GM19438 (cell line): Measurements from ENCODE around the gene FGF9.

Experiments
- ATAC-seq: cut with Tn5 transposase; IDR thresholded peaks from one replicate; pipeline ENCODE4 v1.9.1; 2021; ENCODE audit warnings: low read depth; ENCODE audit not compliant: unreplicated experiment

FGF9 gene

DNA sequence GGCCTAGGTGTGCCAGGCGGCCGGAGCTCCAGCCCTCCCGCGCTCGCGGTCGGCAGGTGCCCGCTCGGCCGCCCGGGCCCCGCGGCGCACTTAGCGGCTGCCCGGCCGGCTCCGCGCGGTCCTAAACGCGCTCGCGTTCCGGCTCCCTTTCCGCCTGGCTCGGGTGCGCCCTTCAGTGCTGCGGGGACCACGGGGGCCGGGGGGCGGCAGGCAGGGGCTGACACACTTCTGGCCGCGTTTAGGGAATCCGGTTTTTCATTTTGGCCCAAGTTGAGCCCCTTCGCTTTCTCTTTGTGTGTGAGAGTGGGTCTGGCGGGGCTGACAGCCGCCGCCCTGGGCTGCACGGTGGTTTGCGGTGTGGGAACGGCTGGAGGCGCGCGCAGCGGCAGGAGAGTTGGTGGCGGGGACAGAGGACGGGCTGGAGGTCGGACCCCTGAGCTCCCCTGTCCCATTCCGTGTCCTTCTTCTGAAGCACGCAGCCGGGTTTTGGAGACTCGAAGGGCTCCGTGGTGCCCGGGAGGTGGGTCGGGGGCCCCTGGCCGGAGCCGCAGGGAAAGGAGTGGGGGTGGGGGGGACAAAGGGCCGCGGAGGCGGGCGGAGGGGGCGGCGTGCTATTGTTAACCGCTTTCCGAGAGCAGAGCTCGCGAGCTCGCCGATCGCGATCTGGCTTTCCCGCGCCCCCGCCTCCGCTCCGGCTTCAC is 3.1 kb downstream of the FGF9 start:
- ATAC-seq = peak; percentile 15

- ATAC-seq = no peak
These were observed 3.7 kb downstream of the FGF9 start for GRCh38 chr13:21674490-21675009.

DNA sequence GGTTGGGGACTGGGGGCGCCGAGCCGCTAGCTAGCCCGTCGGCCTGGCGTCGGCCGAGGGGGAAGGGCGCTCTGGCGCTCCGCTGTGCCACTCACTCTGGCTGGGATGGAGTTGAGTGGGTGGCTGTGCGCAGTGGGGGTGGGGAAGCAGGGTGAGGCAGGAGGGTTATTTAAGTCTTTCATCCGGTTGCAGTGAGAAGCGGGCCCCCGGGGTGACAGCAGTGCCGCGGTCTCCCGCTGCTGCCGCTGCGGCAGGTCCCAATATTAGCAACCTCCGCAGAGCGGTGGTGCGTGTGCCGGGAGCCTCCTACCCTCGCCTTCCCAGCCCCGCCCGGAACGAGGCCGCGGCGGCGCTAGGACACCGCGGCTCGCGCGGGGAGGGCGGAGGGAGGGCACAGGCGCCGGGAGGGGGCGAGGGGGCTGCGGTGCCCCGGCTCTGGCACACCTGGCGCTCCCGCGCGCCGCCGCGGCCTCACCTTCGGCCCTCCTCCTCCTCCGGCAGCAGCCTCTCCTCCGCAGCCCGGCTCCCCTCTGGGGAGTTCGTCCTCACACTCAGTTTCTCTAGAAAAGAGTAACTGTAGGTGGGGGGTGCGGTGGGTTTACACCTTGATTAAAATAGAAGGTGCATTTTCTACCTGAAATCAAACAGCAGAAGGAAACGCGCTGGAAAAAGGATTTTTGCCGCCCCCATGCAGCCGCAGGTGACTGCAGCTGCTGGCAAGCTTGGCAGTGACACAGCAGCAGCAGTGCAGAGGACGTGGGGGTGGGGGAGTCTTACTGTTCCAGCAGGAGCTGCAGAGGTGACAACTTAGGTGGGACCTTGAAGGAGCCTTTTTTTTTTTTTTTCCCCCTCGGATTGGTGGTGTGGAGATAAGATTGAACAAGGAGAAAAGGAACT is 4.5 kb downstream of the FGF9 start:
- ATAC-seq = no peak

- no peak for ATAC-seq
These were observed 5.7 kb downstream of the FGF9 start for GRCh38 chr13:21676611-21677021.

DNA sequence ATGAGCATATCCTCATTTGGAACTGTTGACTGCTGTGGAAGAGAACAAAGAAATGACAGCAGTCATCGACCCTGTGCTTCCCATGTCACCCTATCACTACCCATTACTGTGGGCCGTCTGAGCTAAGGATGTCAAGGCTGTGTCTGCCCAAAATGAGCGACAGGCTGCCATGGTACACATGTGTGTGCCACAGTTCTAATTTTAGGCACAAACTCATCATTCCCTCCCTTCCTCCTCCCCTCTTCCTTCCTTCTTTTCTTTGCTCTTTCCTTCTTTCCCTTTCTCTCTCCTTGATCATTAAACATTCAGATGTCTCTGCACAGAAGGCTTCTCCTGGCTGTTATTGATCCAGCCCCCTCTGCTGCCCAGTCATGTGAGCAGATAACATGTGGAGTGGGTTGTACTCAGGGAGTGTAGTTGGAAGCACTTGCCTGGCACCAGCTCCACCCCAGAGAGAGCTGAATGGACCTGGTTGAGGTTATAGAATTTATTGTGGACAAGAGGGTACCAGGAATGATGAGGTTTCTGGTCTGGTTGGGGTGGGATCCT is 6.3 kb downstream of the FGF9 start:
- no peak for ATAC-seq

GRCh38 chr13:21683034-21683733 is 12.3 kb downstream of the FGF9 start:
- no peak for ATAC-seq

- no peak for ATAC-seq
These were observed 13.7 kb downstream of the FGF9 start for GRCh38 chr13:21684576-21684975.

DNA sequence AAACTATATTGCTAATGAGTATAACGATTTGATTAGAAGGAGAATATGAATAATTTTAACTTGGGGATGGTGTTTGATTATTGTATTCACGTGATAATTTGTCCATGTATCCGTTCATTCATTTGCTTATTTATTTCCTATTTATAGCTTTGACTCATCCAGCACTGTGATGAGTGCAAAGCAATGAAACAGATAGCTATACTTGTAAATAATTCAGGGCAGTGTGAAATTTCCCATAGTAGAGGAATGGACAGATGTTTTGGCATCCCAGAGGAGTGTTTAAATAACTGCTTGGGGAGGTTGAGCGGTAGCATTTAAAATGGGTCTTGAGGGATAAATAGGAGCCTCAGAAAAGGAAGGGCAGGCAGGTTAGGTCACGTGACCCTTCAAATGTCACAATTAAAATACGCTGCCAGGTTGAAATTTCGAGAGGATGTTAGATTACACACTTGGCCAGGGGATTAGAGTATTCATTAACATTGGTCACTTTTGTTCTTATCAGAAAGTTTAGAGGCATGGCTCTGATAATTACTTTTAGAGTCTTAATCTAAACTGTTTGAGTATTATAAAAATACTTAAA is 14.7 kb downstream of the FGF9 start:
- ATAC-seq = no peak

- ATAC-seq = peak; percentile 96
These were observed 16.0 kb downstream of the FGF9 start for GRCh38 chr13:21686751-21687391.

DNA sequence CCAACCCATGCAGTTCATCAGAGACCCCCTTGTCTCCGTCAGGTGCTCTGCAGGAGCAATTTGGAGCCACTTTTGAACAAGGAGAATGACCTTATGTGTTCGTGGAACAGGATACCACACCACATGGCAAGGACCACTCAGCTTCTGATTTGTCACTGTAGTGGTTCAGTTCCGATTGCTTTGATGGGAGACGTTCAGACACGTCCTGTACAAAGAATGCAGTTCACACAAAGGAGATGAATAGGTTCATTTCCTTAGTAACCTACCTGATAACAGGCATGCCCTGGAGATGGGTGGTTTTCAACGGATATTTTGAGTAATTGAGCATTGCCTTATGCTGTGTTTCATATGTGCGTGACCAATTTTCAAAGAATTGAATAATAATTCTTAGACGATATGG is 17.2 kb downstream of the FGF9 start:
- no peak for ATAC-seq

DNA sequence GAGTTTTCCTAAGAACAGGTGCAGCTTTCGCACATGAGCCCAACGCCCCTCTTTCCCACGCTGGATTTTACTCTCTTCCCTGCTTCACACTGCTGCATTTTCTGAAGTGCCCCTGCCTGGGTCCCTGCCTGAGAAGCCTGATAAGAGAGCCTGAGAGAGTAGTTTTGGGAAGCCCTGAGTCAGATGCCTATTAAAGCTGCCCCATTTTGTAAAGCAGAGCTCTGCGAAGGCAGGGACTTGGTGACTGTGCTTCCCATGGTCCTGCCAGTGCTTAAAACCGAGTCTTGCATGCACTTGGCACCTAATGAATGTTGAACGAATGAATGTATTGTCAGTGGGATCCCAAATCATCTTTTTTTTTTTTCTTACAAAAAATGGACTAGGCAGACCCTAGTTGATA is 18.2 kb downstream of the FGF9 start:
- no peak for ATAC-seq

- ATAC-seq = no peak
These were observed 20.1 kb downstream of the FGF9 start for GRCh38 chr13:21690955-21691354.

DNA sequence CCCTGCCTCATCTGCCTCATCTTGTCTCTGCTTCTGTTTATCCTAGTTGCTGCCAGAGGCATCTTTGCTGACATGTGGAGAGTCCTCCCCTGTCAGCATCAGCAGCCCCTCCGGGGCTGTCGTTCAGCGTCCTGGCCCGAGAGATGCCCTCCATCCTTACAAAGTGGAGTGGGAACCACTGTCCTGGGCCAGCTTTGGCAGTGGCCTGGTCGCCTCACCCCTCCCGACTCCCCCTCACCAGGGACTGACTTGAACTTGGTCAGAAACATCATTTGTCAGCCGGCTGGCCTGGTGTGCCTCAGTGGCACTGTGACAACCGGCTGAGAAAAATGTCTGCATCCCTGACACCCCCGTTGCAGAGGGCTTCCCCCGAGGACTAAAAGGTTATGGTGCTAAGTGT is 20.6 kb downstream of the FGF9 start:
- no peak for ATAC-seq

- ATAC-seq = no peak
These were observed 21.1 kb downstream of the FGF9 start for GRCh38 chr13:21691928-21692327.

- no peak for ATAC-seq
These were observed 24.0 kb downstream of the FGF9 start for GRCh38 chr13:21694831-21695230.

DNA sequence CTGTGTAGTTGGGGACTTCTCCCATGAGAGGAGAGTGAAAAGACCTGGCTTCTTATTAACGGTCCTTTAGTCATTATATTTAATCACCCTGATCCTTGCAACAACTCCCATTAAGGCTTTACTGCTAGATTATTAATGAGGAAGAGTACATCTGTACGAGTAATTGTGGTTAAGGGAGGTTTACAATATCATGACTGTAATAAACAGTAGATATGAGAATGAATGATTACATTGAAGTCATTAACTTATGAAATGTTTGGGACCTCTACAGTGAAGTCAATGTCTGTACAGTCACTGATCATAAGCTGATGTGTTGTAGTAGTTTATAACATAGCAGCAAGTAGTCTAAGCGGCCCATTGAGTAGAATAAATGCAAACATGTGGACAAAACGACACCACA is 24.7 kb downstream of the FGF9 start:
- ATAC-seq = no peak

- ATAC-seq = no peak
These were observed 26.1 kb downstream of the FGF9 start for GRCh38 chr13:21696865-21697448.

DNA sequence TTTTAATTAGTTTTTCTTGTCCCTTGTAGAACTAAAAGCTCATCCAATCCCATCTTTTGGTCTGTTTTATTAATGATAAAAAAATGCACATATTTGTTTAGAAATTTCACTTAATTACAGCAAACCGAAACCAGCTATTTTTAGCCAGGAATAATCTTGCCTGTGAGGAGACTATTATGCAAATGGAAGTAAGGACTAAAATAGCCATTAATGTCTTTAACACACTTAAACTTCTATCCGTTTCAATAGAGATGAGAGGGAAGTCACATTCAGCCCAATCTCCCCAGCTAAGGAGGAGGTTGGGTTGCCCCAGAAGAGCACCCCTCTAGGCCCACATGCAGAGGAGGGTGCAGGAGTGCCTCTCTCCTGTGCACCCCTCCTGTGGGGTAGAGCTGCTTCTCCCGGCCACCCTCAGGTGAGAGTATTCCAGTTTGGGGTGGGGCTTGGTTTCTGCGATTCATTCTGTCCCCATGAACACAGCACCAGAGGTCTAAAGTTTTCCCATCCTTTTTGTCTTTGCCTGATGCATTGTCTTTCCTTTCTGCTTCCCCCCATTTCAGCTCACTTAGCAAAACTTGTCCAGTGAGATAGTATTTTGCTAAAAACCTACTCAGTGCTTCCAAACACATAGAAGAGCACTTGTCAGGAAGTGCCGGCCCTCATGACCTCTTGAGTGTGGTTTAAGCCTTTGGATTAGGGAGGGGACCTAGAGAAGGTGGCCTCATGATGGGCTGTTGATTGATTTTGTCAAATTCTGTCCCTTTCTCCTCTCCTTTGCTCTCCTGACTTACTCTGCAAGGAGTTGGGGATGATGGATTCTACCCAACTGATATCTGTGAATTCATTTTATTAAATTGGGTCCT is 28.2 kb downstream of the FGF9 start:
- ATAC-seq = no peak

DNA sequence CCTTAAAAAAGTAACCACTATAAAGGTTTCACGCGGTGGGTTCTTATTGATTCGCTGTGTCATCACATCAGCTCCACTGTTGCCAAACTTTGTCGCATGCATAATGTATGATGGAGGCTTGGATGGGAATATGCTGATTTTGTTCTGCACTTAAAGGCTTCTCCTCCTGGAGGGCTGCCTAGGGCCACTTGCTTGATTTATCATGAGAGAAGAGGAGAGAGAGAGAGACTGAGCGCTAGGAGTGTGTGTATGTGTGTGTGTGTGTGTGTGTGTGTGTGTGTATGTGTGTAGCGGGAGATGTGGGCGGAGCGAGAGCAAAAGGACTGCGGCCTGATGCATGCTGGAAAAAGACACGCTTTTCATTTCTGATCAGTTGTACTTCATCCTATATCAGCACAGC is 30.6 kb downstream of the FGF9 start:
- no peak for ATAC-seq
